ENCODE data around the gene TMEM117. TPM values are rescaled to one million over a fixed set of nuclear protein-coding genes. Genes with fewer than 3 reads are reported as not detected.

The TMEM117 gene
- total RNA-seq, 6 experiments from 2014 or later: 2.4 to 15.3 (median 3.1) TPM

- no peak for ATAC-seq
- 90% methylated on average over 2 of the region's 2 CpGs for WGBS (ENCODE audit: insufficient coverage, low coverage, low lambda C conversion rate, missing lambda C conversion rate)
- H3K36me3 ChIP-seq: no peaks in the 10 kb centered on the region
- H3K9me3 ChIP-seq: no peaks in the 10 kb centered on the region
- H3K27ac ChIP-seq: no peak overlapping the region
- TF ChIP-seq CTCF (IDR thresholded peaks at IDR 0.05) (no peak), POLR2A (IDR thresholded peaks at IDR 0.05) (no peak)
- no peak for DNase-seq
- H3K4me1 ChIP-seq: no peaks in the 10 kb centered on the region
- H3K27me3 ChIP-seq: no peaks in the 10 kb centered on the region
- intact Hi-C loops (cut with DNase I): no loop called here
- no peak overlapping the region for H3K4me3 ChIP-seq
These were observed 389.2 kb downstream of the TMEM117 start for GRCh38 chr12:44225149-44225510.

GRCh38 chr12:44227616-44228015 lies 391.7 kb downstream of the TMEM117 start:
- H3K27ac ChIP-seq: no peak overlapping the region
- no peaks in the 10 kb centered on the region for H3K9me3 ChIP-seq
- DNase-seq: no peak
- no peaks in the 10 kb centered on the region for H3K4me1 ChIP-seq
- ATAC-seq: no peak
- no peaks in the 10 kb centered on the region for H3K36me3 ChIP-seq
- H3K27me3 ChIP-seq: no peaks in the 10 kb centered on the region
- TF ChIP-seq CTCF (IDR thresholded peaks at IDR 0.05): no peak
- no peak for TF ChIP-seq POLR2A (IDR thresholded peaks at IDR 0.05)
- no peak overlapping the region for H3K4me3 ChIP-seq
- WGBS (ENCODE audit: insufficient coverage, low coverage, low lambda C conversion rate, missing lambda C conversion rate): 82% methylated on average over 2 of the region's 2 CpGs
- intact Hi-C loops (cut with DNase I): no loop called here

GRCh38 chr12:44229846-44230245 lies 394.0 kb downstream of the TMEM117 start:
- H3K9me3 ChIP-seq: no peaks in the 10 kb centered on the region
- H3K27me3 ChIP-seq: no peaks in the 10 kb centered on the region
- H3K4me1 ChIP-seq: no peaks in the 10 kb centered on the region
- H3K27ac ChIP-seq: no peak overlapping the region
- no peaks in the 10 kb centered on the region for H3K36me3 ChIP-seq
- ATAC-seq: no peak
- H3K4me3 ChIP-seq: no peak overlapping the region
- DNase-seq: no peak
- TF ChIP-seq POLR2A (IDR thresholded peaks at IDR 0.05) (no peak), CTCF (IDR thresholded peaks at IDR 0.05) (no peak)
- 76% methylated on average over 4 of the region's 4 CpGs for WGBS (ENCODE audit: insufficient coverage, low coverage, low lambda C conversion rate, missing lambda C conversion rate)
- intact Hi-C loops (cut with DNase I): no loop called here

GRCh38 chr12:44235674-44236073 lies 399.8 kb downstream of the TMEM117 start:
- intact Hi-C loops (cut with DNase I): no loop called here
- Histone ChIP-seq H3K36me3 (no peaks in the 10 kb centered on the region), H3K27ac (no peak overlapping the region), H3K4me3 (no peak overlapping the region), H3K27me3 (no peaks in the 10 kb centered on the region), H3K4me1 (no peaks in the 10 kb centered on the region), H3K9me3 (no peaks in the 10 kb centered on the region)
- 100% methylated on average over 1 of the region's 1 CpG for WGBS (ENCODE audit: insufficient coverage, low coverage, low lambda C conversion rate, missing lambda C conversion rate)
- DNase-seq (no peak), ATAC-seq (no peak)
- no peak for TF ChIP-seq POLR2A (IDR thresholded peaks at IDR 0.05)
- TF ChIP-seq CTCF (IDR thresholded peaks at IDR 0.05): no peak

GRCh38 chr12:44240186-44240585 lies 404.3 kb downstream of the TMEM117 start:
- Histone ChIP-seq H3K4me3 (no peak overlapping the region), H3K4me1 (no peaks in the 10 kb centered on the region), H3K36me3 (no peaks in the 10 kb centered on the region), H3K27ac (no peak overlapping the region), H3K9me3 (no peaks in the 10 kb centered on the region), H3K27me3 (no peaks in the 10 kb centered on the region)
- WGBS (ENCODE audit: insufficient coverage, low coverage, low lambda C conversion rate, missing lambda C conversion rate): 69% methylated on average over 2 of the region's 2 CpGs
- intact Hi-C loops (cut with DNase I): no loop called here
- no peak for DNase-seq
- ATAC-seq: no peak
- TF ChIP-seq POLR2A (IDR thresholded peaks at IDR 0.05): no peak
- no peak for TF ChIP-seq CTCF (IDR thresholded peaks at IDR 0.05)
